Gastrocnemius medialis (tissue), 4 donors: ENCODE data around the gene NCMAP. TPM values are rescaled to one million over a fixed set of nuclear protein-coding genes. Genes with fewer than 3 reads are reported as not detected.

ENCODE experiments used
- ATAC-seq, 2 donors: fragments of 150-250 bp; one replicate each; pipeline ENCODE4 v1.9.1; 2016
- DNase-seq, 2 donors: peaks; one replicate each; pipeline ENCODE4 v3.0.0-alpha.2; 2019
- H3K27ac ChIP-seq, 4 donors: fragments of 200-600 bp; sonication (generic); 1 replicate in 1 of 4; 2 replicates in 3 of 4; pipeline ENCODE4 v1.5.1; 2016 to 2018; ENCODE audit warnings: mild to moderate bottlenecking in 2 of 4, moderate library complexity in 1 of 4
- H3K27me3 ChIP-seq, 3 donors: fragments of 200-600 bp; sonication (generic) in 2 of 3; 1 replicate in 1 of 3; 2 replicates in 2 of 3; pipeline versions ENCODE4 v1.5.1 to v1.6.0; 2016 to 2019; ENCODE audit warnings: mild to moderate bottlenecking in 1 of 3, moderate library complexity in 1 of 3
- H3K36me3 ChIP-seq, 2 donors: fragments of 200-600 bp; sonication (generic) in 1 of 2; one replicate each; pipeline ENCODE4 v1.5.1; 2017 to 2018
- H3K4me1 ChIP-seq, 2 donors: fragments of 200-600 bp; sonication (generic) in 1 of 2; one replicate each; pipeline ENCODE4 v1.5.1; 2016 to 2017; ENCODE audit warnings: mild to moderate bottlenecking in 2 of 2
- H3K4me3 ChIP-seq, 4 donors: fragments of 200-600 bp; sonication (generic) in 3 of 4; 1 replicate in 1 of 4; 2 replicates in 3 of 4; pipeline ENCODE4 v1.5.1; 2016 to 2019; ENCODE audit warnings: mild to moderate bottlenecking in 2 of 4
- H3K9me3 ChIP-seq, 3 donors: fragments of 200-600 bp; sonication (generic) in 2 of 3; 1 replicate in 1 of 3; 2 replicates in 2 of 3; pipeline ENCODE4 v1.5.1; 2016 to 2019
- POLR2A ChIP-seq, 2 donors: fragments of 450-650 bp; IDR thresholded peaks; one replicate each; pipeline ENCODE4 v1.6.1; 2017; ENCODE audit warnings: antibody characterized with exemption in 2 of 2, mild to moderate bottlenecking in 2 of 2, moderate library complexity in 2 of 2
- in situ Hi-C, 4 donors: fragments of 200-750 bp; cut with MboI; loops; one replicate each; pipeline versions ENCODE4 v1.15.0 to v1.8.0; 2017; ENCODE audit warnings: low sequenced_read_pairs in 4 of 4
- intact Hi-C: fragments of 100-400 bp; cut with DNase I; formaldehyde crosslinking; loops from one replicate; pipeline ENCODE4 v1.15.1; 2023; ENCODE audit warnings: low total_unique reads
- total RNA-seq, 4 donors: library from RNA; depleted of rRNA; stranded (reverse); fragments of >200 nt; gene quantifications; one replicate each; pipeline versions ENCODE4 v1.1.0 to v1.2.3, GENCODE V29; 2016
- TF ChIP-seq, protein P1 (sequence below), 5 experiments: fragments of 450-650 bp in 3 of 5; fragments of 200-600 bp in 2 of 5; sonication (generic) in 2 of 5; IDR thresholded peaks in 4 of 5; conservative IDR thresholded peaks in 1 of 5; 1 replicate in 4 of 5; 2 replicates in 1 of 5; pipeline ENCODE4 v1.5.1; 2016 to 2019; ENCODE audit warnings: antibody characterized with exemption in 5 of 5, mild to moderate bottlenecking in 3 of 5, moderate library complexity in 3 of 5

NCMAP gene
- total RNA-seq, 4 donors from 2014 or later, result 0.09 TPM; not detected in 3

DNA sequence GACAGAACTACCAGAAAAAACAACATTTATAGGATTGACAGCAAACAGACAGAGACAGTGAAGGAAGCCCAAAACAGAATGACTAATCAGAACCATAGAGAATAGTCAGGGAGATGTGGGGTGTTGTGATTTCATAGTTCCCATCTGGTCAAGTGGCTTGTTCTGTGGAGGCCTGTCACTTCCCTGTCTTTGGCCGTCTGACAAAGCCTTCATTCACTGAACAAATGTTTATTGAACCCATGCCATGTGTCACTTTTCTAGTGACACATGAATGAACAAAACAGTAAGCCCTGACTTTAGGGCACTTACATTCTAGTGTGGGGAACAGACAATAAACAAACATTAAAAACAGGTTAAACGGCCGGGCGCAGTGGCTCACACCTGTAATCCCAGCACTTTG, 84.0 kb downstream of the NCMAP start:
- in situ Hi-C loops (loop anchor here in 3 of 4 donors (5.0 to 25.0 kb wide), 4 partner anchors 95 to 438 kb away; partner anchors contain the start of genes NIPAL3 (in 2 of the 3) and STPG1 (in 2 of the 3)), intact Hi-C loops (loop anchor here (5.0 to 10.0 kb wide), 5 partner anchors 225 to 1355 kb away; partner anchors contain the start of genes NIPAL3, PAFAH2, PNRC2 and STPG1)
- H3K27ac ChIP-seq, result no peak overlapping the region
- H3K9me3 ChIP-seq, result no peaks in the 10 kb centered on the region
- ATAC-seq (no peak), DNase-seq (no peak)
- peaks cover 17 to 21% of the 10 kb centered on the region in 2 donors for H3K4me1 ChIP-seq
- no peaks in the 10 kb centered on the region for H3K36me3 ChIP-seq
- H3K27me3 ChIP-seq, result no peaks in the 10 kb centered on the region
- TF ChIP-seq, protein P1, sequence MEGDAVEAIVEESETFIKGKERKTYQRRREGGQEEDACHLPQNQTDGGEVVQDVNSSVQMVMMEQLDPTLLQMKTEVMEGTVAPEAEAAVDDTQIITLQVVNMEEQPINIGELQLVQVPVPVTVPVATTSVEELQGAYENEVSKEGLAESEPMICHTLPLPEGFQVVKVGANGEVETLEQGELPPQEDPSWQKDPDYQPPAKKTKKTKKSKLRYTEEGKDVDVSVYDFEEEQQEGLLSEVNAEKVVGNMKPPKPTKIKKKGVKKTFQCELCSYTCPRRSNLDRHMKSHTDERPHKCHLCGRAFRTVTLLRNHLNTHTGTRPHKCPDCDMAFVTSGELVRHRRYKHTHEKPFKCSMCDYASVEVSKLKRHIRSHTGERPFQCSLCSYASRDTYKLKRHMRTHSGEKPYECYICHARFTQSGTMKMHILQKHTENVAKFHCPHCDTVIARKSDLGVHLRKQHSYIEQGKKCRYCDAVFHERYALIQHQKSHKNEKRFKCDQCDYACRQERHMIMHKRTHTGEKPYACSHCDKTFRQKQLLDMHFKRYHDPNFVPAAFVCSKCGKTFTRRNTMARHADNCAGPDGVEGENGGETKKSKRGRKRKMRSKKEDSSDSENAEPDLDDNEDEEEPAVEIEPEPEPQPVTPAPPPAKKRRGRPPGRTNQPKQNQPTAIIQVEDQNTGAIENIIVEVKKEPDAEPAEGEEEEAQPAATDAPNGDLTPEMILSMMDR (IDR thresholded peaks at IDR 0.05 in 4 of 5, conservative IDR thresholded peaks at IDR 0.05 in 1 of 5), result no peak
- no peak for TF ChIP-seq POLR2A (IDR thresholded peaks at IDR 0.05)
- no peak overlapping the region for H3K4me3 ChIP-seq

DNA sequence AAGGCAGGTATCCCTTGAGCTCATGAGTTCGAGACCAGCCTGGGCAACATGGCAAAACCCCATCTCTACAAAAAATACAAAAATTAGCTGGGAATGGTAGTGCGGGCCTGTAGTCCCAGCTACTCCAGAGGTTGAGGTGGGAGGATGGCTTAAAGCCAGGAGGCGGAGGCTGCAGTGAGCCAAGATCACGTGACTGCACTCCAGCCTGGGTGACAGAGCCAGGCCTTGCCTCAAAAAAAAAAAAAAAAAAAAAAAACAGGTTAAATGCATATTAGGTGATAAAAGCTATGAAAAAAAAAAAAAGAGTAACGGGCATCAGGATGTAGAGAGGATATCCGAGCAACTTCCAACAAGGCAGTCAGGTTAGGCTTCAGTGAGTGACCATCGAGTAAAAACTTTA, 84.4 kb downstream of the NCMAP start:
- Histone ChIP-seq H3K36me3 (peaks cover 0 to 1% of the 10 kb centered on the region in 2 donors), H3K27me3 (no peaks in the 10 kb centered on the region), H3K9me3 (no peaks in the 10 kb centered on the region), H3K4me3 (no peak overlapping the region), H3K4me1 (peaks cover 20 to 25% of the 10 kb centered on the region in 2 donors), H3K27ac (no peak overlapping the region)
- in situ Hi-C loops (loop anchor here in 3 of 4 donors (25.0 kb wide), 2 partner anchors 228 to 428 kb away; partner anchors contain the start of genes NIPAL3 (in 2 of the 3) and STPG1 (in 2 of the 3)), intact Hi-C loops (loop anchor here (5.0 to 10.0 kb wide), 4 partner anchors 225 to 1355 kb away; partner anchors contain the start of genes NIPAL3, PAFAH2, PNRC2 and STPG1)
- ATAC-seq (no peak), DNase-seq (no peak)
- TF ChIP-seq, protein P1 (IDR thresholded peaks at IDR 0.05 in 4 of 5, conservative IDR thresholded peaks at IDR 0.05 in 1 of 5), result no peak
- TF ChIP-seq POLR2A (IDR thresholded peaks at IDR 0.05), result no peak

DNA sequence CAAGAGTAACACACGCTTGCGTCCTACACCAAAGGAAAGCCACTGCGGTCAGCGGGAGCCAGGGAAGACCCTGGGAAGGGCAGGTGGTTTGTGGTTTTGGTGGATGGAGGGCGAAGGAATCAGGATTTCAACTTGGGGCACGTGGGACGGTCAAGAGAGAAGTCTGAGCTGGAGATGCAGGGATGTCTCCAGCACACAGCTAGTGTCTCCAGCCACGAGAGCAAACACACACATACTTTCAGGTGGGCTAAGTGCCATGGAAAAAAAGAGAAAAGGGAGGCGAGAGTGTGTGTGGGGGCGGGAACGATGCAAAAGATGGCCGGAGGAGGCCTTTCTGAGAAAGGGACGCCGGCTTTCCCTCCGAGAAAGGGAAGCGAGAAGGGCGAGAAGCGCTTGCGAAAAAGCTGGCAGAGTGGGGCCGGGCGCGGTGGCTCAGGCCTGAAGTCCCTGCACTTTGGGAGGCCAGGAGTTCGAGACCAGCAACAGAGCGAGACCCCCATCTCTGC, 85.8 kb downstream of the NCMAP start:
- peaks cover 0 to 15% of the 10 kb centered on the region in 2 donors for H3K36me3 ChIP-seq
- intact Hi-C loops (loop anchor here (5.0 to 10.0 kb wide), 4 partner anchors 227 to 1353 kb away; partner anchors contain the start of genes NIPAL3, PAFAH2, PNRC2 and STPG1), in situ Hi-C loops (loop anchor here in 3 of 4 donors (25.0 kb wide), 2 partner anchors 229 to 429 kb away; partner anchors contain the start of genes NIPAL3 (in 2 of the 3) and STPG1 (in 2 of the 3))
- peak overlapping the region; percentile 92 to 99 (median 96) for H3K27ac ChIP-seq
- H3K4me3 ChIP-seq, result peak overlapping the region; percentile 63 to 93 (median 81)
- peak; percentile 6 to 25 for DNase-seq
- H3K27me3 ChIP-seq, result no peaks in the 10 kb centered on the region
- H3K9me3 ChIP-seq, result no peaks in the 10 kb centered on the region
- TF ChIP-seq, protein P1 (IDR thresholded peaks at IDR 0.05 in 4 of 5, conservative IDR thresholded peaks at IDR 0.05 in 1 of 5), result no peak
- TF ChIP-seq POLR2A (IDR thresholded peaks at IDR 0.05), result no peak
- no peak for ATAC-seq
- H3K4me1 ChIP-seq, result peaks cover 23 to 30% of the 10 kb centered on the region in 2 donors

DNA sequence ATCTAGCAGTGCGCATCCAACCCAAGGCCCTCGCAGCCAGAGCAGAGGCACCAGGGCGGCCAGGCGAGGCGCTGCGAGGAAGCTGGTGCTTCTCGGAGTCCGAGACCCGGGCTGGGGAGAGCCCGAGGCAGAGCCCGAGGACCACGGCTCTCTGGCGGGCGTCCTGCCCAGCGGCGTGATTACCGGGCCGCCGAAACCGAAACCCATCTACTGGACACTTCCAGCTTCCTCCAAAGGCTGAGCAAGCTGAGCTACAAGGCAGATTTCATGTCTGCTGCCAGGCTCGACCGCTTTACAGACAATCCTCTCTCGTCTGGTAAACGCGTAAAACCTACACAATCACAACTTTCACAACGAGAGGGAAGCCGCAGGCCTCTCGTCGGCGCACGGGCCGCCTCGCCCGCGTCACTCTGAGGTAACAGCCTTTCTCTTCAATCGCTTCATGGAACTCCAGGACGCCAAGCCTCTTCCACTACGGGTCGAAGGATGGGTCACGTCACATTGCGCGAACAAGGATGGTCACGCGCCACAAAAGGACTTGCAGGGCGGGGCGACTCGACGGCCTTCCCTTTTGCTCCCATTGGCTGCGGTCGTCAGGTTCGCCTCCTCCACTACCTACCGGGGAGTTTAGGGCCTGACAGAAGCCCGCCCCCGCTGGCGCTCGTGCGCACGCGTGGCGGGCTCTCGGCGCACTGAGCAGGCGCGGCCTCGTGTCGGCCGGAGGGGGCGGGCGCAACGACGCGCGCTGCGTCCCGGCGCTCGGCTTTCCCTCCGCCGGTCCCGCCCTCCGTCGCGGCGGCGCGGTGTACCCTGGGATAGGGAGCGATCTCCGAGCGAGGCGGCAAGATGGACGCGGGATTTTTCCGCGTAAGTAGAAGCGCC, 86.8 kb downstream of the NCMAP start, which contains the start of gene SRRM1:
Gene SRRM1 (plus strand): TSS at position 822 of the 882 bp plus-strand sequence. CDS start 25 bp downstream, at position 847.
- Histone ChIP-seq H3K9me3 (no peaks in the 10 kb centered on the region), H3K27ac (peak within 1 kb of the TSS; percentile 93 to 99 (median 97)), H3K36me3 (peaks cover 0 to 26% of the 10 kb centered on the region in 2 donors), H3K27me3 (no peaks in the 10 kb centered on the region), H3K4me1 (peaks cover 23 to 30% of the 10 kb centered on the region in 2 donors), H3K4me3 (peak within 1 kb of the TSS; percentile 84 to 97 (median 92))
- DNase-seq (peak; percentile 100), ATAC-seq (peak; percentile 95 to 96)
- TF ChIP-seq, protein P1 (IDR thresholded peaks at IDR 0.05 in 4 of 5, conservative IDR thresholded peaks at IDR 0.05 in 1 of 5), result peak in 2 of 5 experiments; percentile 6 to 8
- peak; percentile 99 to 100 for TF ChIP-seq POLR2A (IDR thresholded peaks at IDR 0.05)
- intact Hi-C loops (loop anchor here (1.0 to 10.0 kb wide), 5 partner anchors 103 to 1352 kb away; partner anchors contain the start of genes CLIC4, NIPAL3, PAFAH2 and PNRC2), in situ Hi-C loops (loop anchor here in 3 of 4 donors (25.0 kb wide), 2 partner anchors 230 to 430 kb away; partner anchors contain the start of genes NIPAL3 (in 2 of the 3) and STPG1 (in 2 of the 3))
